ENCODE measurements around the gene PARD3.
A peak's percentile ranks its signal among the peaks of the same experiment; 100 is the strongest.
"Not testable (repeated sequence)": the region's sequence is repeated elsewhere in the genome, so short reads cannot be mapped to it uniquely, and the experiment has no call there.

Gene PARD3

DNA sequence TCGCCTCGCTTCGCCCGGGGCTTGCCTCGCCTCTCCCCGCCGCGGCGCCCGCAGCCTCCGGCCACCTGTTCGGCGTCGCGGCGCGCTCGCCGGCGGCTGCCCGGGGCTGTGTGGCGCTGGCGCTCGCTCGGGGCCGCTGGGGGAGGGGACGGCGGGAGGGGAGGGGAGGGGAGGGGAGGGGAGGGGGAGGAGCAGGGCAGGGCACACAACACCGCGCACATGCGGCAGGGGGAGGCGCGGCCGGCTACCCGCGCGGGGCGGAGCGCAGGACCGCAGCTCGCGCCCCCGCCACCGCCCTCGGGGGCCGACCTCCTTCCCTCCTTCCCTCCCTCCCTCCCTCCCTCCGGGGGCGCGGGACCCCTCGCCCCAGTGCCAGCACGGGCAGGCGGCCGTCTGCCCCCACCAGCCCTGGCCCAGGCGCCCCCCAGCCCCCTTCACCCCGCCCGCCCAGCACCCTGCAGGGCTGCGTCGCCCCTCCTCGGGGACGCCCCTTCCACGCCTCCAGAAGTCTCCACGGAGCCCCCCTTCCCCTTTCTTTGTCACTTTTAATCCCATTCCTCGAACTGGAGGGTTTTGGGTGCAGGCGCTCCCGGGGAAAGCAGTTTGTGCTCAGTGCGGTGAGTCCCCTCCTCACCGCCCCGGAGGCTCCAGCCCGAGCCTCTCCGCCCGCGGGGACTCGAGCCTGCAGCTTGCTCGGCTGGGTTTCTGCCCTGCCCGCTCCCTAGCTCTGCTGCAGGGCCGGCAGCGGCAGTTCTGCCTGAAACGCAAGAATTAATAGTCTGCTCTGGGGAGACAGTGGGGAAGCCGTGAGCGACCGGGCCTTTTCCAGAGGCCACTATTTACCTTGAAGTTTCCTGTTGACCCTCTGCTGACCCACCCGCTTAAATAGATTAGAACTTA is at the start of gene PARD3:
PARD3 (minus strand) TSS at position 112 of the 900 bp plus-strand sequence. CDS start 301 bp downstream, outside the sequence.
- peak; percentile 74 for DNase-seq

- DNase-seq, result peak; percentile 20
Measured at GRCh38 chr10:34864149-34865067, 49.3 kb upstream of the PARD3 start.

- DNase-seq, result no peak
Measured at GRCh38 chr10:34862892-34863291, 47.8 kb upstream of the PARD3 start.

DNA sequence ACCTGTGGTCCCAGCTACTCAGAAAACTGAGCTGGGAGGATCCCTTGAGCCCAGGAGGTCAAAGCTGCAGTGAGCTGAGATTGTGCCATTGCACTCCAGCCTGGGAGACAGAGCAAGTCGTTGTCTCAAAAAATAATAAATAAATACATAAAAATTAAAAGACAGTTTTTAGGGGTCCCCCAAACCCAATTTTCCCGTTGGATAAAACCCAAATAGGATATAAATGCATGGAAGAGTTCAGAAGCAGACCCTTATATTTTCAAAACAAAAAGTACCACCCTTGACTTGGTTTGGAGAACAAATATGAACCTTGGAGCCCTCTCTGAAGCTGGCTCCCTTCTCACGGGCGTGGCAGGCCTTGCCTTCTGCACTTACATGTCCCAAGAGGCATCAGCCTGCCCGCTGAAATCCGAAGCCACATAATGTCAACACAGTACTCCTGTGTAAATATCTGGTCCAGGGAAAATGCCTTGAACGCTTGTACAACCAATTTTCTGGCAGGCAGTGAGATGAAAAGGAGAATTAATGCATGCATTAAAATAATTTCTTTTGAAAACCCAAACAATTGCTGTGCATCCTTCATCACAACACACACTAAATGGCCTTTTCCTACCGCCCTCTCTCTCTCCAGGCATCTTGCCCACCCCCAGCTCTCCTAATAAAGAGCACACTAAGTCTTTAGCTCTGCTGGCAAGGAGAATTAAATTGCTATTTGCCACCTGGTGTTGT is 46.4 kb upstream of the PARD3 start:
- DNase-seq, result peak; percentile 62

DNA sequence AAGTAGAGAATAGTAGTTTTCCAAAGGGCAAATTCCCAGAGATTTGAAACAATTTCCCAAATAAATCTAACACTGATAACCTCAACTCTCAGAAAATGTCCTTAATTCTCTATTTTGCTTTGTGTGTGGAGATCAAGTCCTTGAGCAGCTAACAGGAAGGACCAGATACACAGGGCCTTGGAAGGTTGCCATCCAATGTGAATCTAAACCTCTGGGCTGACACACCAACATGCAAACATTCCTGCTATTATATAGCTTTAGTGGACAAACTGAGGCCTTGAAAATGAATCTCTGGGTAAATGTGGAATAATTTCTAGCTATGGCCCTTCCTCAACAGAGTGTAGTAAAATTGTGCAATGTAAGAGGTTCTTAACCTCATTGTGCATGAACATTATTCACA is 44.1 kb upstream of the PARD3 start:
- DNase-seq, result peak; percentile 20

DNA sequence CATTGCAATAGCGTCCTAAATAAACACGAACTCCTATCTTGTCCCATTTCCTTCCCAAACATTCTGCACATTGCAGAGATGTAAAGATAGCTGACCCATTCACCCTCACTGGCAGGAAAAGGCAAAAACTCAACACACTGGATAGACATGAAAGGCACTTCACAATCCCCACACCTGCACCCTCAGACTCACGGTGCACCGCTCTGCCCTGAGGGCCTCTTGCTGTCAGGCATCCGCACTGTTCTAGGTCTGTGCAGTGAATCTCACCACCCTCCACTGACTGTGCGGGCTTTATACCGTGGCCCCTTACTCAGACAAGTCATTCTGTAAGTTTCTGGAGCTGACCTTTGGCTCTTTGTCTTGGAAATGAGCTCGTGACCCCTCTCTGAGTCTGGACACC is 42.9 kb upstream of the PARD3 start:
- DNase-seq, result no peak

DNA sequence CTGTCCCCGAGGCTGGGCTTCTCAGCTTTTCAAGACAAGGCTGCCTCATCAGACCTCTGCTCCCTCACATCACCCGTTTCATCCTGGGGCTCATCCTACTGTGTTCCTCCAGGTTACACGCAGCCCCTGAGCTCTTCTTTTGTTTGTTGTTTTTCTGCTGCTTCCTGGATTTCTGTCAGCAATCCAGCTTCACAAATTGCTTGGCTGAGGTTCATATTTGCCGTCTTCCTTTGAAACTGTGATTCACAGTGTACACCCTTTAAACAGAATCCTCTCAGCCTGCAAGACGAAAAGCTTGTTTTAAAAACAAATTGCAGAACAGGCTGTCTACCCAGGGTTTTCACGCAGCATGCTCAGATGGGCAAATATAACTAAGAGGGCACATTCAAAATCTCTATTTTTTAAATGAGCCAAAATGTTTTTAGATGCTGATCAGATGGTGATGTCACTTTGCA is 39.1 kb upstream of the PARD3 start:
- DNase-seq, result no peak

GRCh38 chr10:34853357-34853756 is 38.3 kb upstream of the PARD3 start:
- no peak for DNase-seq

DNA sequence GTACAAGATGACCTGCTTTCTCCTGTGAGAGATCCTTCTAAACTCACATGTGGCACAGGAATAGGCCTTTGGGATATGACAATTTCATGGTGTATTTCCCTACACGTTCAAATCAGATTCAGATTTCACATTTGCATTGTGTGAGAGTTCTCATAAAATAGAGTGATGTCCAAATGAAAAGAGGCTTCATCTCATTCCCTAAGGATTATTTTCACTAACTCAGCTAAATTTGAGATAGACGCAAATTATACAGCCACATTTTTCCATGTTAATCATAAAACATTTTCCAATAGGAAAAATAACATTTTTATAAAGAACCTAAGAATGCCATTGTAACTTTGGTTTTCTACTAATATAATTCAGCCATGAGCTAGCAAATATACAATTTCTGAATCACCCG is 35.5 kb upstream of the PARD3 start:
- DNase-seq, result no peak

DNA sequence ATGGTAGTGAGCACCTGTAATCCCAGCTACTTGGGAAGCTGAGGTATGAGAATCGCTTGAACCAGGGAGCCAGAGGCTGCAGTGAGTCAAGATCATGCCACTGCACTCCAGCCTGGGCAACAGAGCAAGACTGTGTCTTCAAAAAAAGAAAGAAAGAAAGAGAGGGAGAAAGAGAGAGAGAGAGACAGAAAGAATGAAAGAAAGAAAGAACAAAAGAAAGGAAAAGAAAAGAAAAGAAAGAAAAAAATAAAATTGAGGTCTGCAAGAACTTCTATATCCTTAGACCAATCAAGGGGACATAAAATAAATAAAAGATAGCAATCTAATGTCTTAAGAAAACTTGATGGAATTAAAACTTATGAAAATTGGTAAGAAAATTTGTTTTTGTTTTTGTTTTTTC is 34.9 kb upstream of the PARD3 start:
- no peak for DNase-seq

GRCh38 chr10:34845070-34845469 is 30.0 kb upstream of the PARD3 start:
- DNase-seq, result no peak

- no peak for DNase-seq
Measured at GRCh38 chr10:34844448-34844847, 29.4 kb upstream of the PARD3 start.

- not testable (repeated sequence) for DNase-seq
Measured at GRCh38 chr10:34843470-34843869, 28.4 kb upstream of the PARD3 start.

- DNase-seq, result no peak
Measured at GRCh38 chr10:34838366-34838900, 23.3 kb upstream of the PARD3 start.

- no peak for DNase-seq
Measured at GRCh38 chr10:34835908-34836508, 20.9 kb upstream of the PARD3 start.

DNA sequence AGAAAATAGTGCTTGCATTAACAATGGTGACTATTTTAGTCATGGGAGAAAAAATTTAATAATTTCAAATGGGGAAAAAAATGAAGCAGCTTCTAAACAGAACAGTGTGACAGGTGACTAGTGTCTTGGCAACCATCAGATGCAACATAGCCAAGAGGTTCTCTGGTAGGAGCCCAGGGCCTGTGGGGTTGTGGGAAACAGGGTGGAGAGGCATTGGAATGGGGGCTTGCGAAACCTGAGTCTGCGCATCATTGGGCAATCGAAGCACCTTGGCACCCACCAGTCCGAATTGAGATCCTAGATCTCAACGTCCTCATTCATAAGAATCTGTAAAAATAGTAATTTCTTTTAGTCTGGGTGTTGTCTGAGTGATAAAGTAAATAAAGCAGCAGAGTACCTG is 19.2 kb upstream of the PARD3 start:
- DNase-seq, result no peak

DNA sequence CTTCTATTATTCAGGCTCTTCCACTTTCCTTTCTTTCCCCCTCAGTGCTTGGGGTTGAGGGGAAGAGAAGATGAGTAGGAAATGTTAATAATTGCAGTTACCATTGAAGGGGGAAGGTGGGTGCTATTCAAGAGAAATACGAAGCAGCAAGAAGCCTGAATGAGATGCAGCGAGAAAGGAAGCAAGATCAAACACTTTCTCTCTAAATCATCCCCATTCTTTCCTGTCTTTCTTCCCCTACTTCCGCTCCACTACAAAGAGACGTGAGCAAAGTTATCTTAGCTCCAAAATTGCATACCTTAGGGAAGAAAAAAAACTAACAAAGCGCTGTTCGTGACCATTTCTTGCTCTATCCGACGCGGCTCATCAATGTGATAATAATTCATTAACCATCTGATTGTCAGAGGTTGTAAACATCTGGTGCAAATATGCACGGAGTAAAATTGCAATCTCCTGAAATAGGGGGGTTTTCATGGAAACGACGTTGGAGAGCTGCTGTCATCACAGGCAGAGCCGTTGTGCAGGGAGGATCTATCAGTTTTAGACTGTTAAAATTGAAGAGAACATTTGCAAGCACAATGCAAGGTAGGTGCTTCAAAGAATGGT is 15.2 kb upstream of the PARD3 start:
- no peak for DNase-seq

- DNase-seq, result no peak
Measured at GRCh38 chr10:34826857-34827766, 12.0 kb upstream of the PARD3 start.

DNA sequence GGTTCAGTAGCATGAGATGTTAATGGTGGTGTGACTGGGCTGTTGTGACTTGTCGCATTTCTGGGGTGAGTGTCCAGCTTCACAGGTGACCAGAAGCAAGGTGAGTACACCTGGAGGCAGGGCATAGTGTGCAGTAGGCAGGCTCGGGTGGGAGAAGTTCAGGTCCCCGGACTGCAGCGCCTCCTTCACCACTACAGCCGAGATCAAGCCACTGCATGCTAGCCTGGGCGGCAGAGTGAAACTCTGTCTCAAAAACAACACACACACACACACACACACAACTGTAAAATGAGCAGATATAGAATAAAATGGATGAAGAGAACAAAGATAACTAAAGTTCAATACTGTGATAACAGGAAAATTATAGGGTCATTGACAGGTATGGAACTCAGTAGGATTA is 11.1 kb upstream of the PARD3 start:
- no peak for DNase-seq

DNA sequence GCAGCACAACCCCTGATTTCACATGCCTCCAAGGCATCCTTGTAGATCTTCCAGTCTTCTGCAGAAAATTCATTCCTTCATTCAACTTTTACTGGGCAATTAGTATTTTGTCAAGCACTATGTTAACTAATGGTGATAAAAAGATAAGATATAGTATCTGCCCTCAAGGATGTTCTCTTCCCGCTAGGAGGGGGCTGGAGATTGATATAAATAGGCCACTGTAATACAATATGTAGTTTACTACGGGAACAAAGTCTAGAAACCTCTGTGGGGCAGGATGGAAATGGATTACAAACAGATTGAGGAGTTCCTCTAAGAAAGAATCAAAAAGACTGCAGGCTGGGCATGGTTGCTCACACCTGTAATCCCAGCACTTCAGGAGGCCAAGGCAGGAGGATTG is 10.3 kb upstream of the PARD3 start:
- no peak for DNase-seq

DNA sequence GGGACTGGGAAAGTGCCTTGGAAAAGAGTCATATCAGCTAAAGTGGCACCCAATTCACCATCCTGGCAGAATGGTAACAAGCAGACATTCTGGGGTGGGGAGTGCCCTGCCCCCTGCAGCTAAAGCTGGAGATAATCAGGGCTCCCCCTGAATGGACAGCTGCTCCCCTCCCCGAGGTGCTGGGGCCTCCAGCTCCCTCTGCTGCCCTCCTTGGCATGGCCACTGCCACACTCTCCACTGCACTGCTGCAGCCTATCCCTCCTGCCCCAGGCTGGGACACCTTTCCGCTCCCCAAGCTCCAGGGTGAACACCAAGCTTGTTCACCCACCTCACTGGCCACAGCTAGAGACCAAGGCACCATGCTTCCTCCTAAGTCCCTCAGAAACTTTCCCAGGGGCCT is 9.8 kb upstream of the PARD3 start:
- no peak for DNase-seq
